Activated CD8-positive, alpha-beta T cell treated with anti-CD3 and anti-CD28 coated beads for 36 hours (primary cell): ENCODE measurements around the gene PYDC1. TPM values are rescaled to one million over a fixed set of nuclear protein-coding genes. Genes with fewer than 3 reads are reported as not detected.

ENCODE experiments used
- ATAC-seq: fragments of 200-7000 bp; cut with Tn5 transposase; one replicate; pipeline ENCODE4 v1.10.0; 2021; ENCODE audit warnings: mild to moderate bottlenecking, moderate library complexity
- CTCF ChIA-PET: fragments of 350-600 bp; sonication (Branson Sonifier 250); formaldehyde crosslinking; loops from one replicate; lab custom pipeline; 2021; ENCODE audit warnings: antibody characterized with exemption; lab: Charles Lee
- POLR2A ChIA-PET: fragments of 350-600 bp; sonication (Branson Sonifier 250); formaldehyde crosslinking; loops from one replicate; lab custom pipeline; 2021; ENCODE audit warnings: antibody characterized with exemption; lab: Charles Lee
- DNase-seq: peaks from one replicate; pipeline ENCODE4 v3.0.0-alpha.2; 2020
- H3K27ac Mint-ChIP-seq: one replicate; pipeline ENCODE4 v1.8.0; 2021; ENCODE audit warnings: mild to moderate bottlenecking, mixed read lengths
- H3K27me3 Mint-ChIP-seq: one replicate; pipeline ENCODE4 v1.8.0; 2021; ENCODE audit warnings: mixed read lengths
- H3K36me3 Mint-ChIP-seq: one replicate; pipeline ENCODE4 v1.8.0; 2021; ENCODE audit warnings: low read depth, mixed read lengths
- H3K4me1 Mint-ChIP-seq: one replicate; pipeline ENCODE4 v1.8.0; 2021; ENCODE audit warnings: low read depth, mixed read lengths
- H3K4me3 Mint-ChIP-seq: one replicate; pipeline ENCODE4 v1.8.0; 2021; ENCODE audit warnings: mild to moderate bottlenecking, moderate library complexity, mixed read lengths
- H3K9me3 Mint-ChIP-seq: one replicate; pipeline ENCODE4 v1.8.0; 2021; ENCODE audit warnings: mixed read lengths
- CTCF ChIP-seq: fragments of 200-600 bp; IDR thresholded peaks from one replicate; pipeline ENCODE4 v1.8.0; 2022; ENCODE audit warnings: antibody characterized with exemption, mild to moderate bottlenecking
- intact Hi-C: fragments of 100-400 bp; cut with micrococcal nuclease; formaldehyde crosslinking; loops from one replicate; pipeline ENCODE4 v1.10.0; 2022
- total RNA-seq, 2 experiments: library from RNA; stranded (reverse); gene quantifications; one replicate each; pipeline ENCODE4 v1.2.3, GENCODE V29; 2021

The PYDC1 gene
- total RNA-seq, 2 experiments from 2014 or later = not detected

GRCh38 chr16:31258366-31258765 is 41.4 kb upstream of the PYDC1 start:
- peaks cover 20% of the 10 kb centered on the region for H3K4me1 Mint-ChIP-seq
- H3K36me3 Mint-ChIP-seq = no peaks in the 10 kb centered on the region
- CTCF ChIA-PET = interaction anchor here (0.9 to 1.7 kb wide), 4 partner anchors 18 to 184 kb away, joined by 3 to 5 read pairs (median 3); partner anchors contain the start of gene ZNF843
- H3K9me3 Mint-ChIP-seq = no peaks in the 10 kb centered on the region
- intact Hi-C loops = no loop called here
- ATAC-seq (no peak), DNase-seq (no peak)
- TF ChIP-seq CTCF = no peak
- POLR2A ChIA-PET = no interaction called here
- no peak overlapping the region for H3K4me3 Mint-ChIP-seq
- no peaks in the 10 kb centered on the region for H3K27me3 Mint-ChIP-seq
- H3K27ac Mint-ChIP-seq = no peak overlapping the region

- Mint-ChIP-seq H3K27ac (no peak overlapping the region), H3K4me1 (peaks cover 24% of the 10 kb centered on the region), H3K36me3 (no peaks in the 10 kb centered on the region), H3K4me3 (no peak overlapping the region), H3K9me3 (no peaks in the 10 kb centered on the region), H3K27me3 (no peaks in the 10 kb centered on the region)
- no peak for ATAC-seq
- no peak for DNase-seq
- POLR2A ChIA-PET = no interaction called here
- intact Hi-C loops = no loop called here
- CTCF ChIA-PET = interaction anchor here (1.1 kb wide), 1 partner anchor 20 kb away, joined by 3 read pairs; no protein-coding TSS in a partner anchor
- no peak for TF ChIP-seq CTCF
These were observed 39.5 kb upstream of the PYDC1 start for GRCh38 chr16:31256466-31256865.

- Mint-ChIP-seq H3K4me3 (no peak overlapping the region), H3K36me3 (no peaks in the 10 kb centered on the region), H3K4me1 (peaks cover 30% of the 10 kb centered on the region), H3K9me3 (no peaks in the 10 kb centered on the region), H3K27me3 (no peaks in the 10 kb centered on the region), H3K27ac (peak overlapping the region; percentile 82)
- DNase-seq (peak; percentile 69), ATAC-seq (peak; percentile 84)
- CTCF ChIA-PET = no interaction called here
- intact Hi-C loops = no loop called here
- TF ChIP-seq CTCF = no peak
- POLR2A ChIA-PET = no interaction called here
These were observed 36.7 kb upstream of the PYDC1 start for GRCh38 chr16:31253642-31254045.

GRCh38 chr16:31251435-31251834 is 34.5 kb upstream of the PYDC1 start:
- no peaks in the 10 kb centered on the region for H3K27me3 Mint-ChIP-seq
- ChIA-PET POLR2A (no interaction called here), CTCF (no interaction called here)
- H3K27ac Mint-ChIP-seq = no peak overlapping the region
- H3K36me3 Mint-ChIP-seq = no peaks in the 10 kb centered on the region
- no peak for DNase-seq
- H3K9me3 Mint-ChIP-seq = no peaks in the 10 kb centered on the region
- no peak for ATAC-seq
- TF ChIP-seq CTCF = no peak
- peaks cover 30% of the 10 kb centered on the region for H3K4me1 Mint-ChIP-seq
- H3K4me3 Mint-ChIP-seq = no peak overlapping the region
- intact Hi-C loops = no loop called here

- intact Hi-C loops = no loop called here
- POLR2A ChIA-PET = no interaction called here
- no peak for TF ChIP-seq CTCF
- no peak overlapping the region for H3K4me3 Mint-ChIP-seq
- no peaks in the 10 kb centered on the region for H3K9me3 Mint-ChIP-seq
- peaks cover 30% of the 10 kb centered on the region for H3K4me1 Mint-ChIP-seq
- CTCF ChIA-PET = no interaction called here
- no peaks in the 10 kb centered on the region for H3K36me3 Mint-ChIP-seq
- H3K27me3 Mint-ChIP-seq = no peaks in the 10 kb centered on the region
- no peak for DNase-seq
- peak; percentile 52 for ATAC-seq
- H3K27ac Mint-ChIP-seq = no peak overlapping the region
These were observed 33.9 kb upstream of the PYDC1 start for GRCh38 chr16:31250782-31251384.
